Lower lobe of right lung (tissue), 2 donors: Measurements from ENCODE around the gene GTPBP3. TPM values are rescaled to one million over a fixed set of nuclear protein-coding genes. Genes with fewer than 3 reads are reported as not detected.
A peak's percentile ranks its signal among the peaks of the same experiment; 100 is the strongest.

Experiments used
- ATAC-seq, 2 donors: fragments of 200-7000 bp; cut with Tn5 transposase; one replicate each; pipeline ENCODE4 v1.9.1; 2020 to 2022; ENCODE audit warnings: mild to moderate bottlenecking in 2 of 2, moderate library complexity in 2 of 2
- DNase-seq: peaks from one replicate; pipeline ENCODE4 v3.0.0-alpha.2; 2020
- H3K27ac ChIP-seq: fragments of 200-600 bp; one replicate; pipeline ENCODE4 v1.8.0; 2022
- H3K27me3 ChIP-seq: fragments of 200-600 bp; one replicate; pipeline ENCODE4 v1.8.0; 2022; ENCODE audit warnings: low read depth
- H3K36me3 ChIP-seq: fragments of 200-600 bp; one replicate; pipeline ENCODE4 v1.8.0; 2022; ENCODE audit warnings: mild to moderate bottlenecking
- H3K4me1 ChIP-seq: fragments of 200-600 bp; one replicate; pipeline ENCODE4 v1.8.0; 2022
- H3K4me3 ChIP-seq: fragments of 200-600 bp; one replicate; pipeline ENCODE4 v1.8.0; 2022; ENCODE audit warnings: mild to moderate bottlenecking
- H3K9me3 ChIP-seq: fragments of 200-600 bp; one replicate; pipeline ENCODE4 v1.8.0; 2022
- CTCF ChIP-seq: fragments of 200-600 bp; IDR thresholded peaks from one replicate; pipeline ENCODE4 v1.8.0; 2022; ENCODE audit warnings: antibody characterized with exemption, mild to moderate bottlenecking
- intact Hi-C: fragments of 100-400 bp; cut with DNase I; formaldehyde crosslinking; loops from one replicate; pipeline ENCODE4 v1.11.0; 2022
- total RNA-seq: library from RNA; stranded (reverse); fragmentation: NEBNext Ultra II Directional; extraction: Animal tissue kit (Norgen Biotek cat#: 25700); gene quantifications from one replicate; pipeline ENCODE4 v1.2.1, GENCODE V29; 2021
- donor health status: DM: no; HTN: yes; CAD: no; lungs with severe emphysema.

Gene GTPBP3
- total RNA-seq, 1 donor from 2014 or later, result 21.0 TPM

- Histone ChIP-seq H3K4me1 (peaks cover 6% of the 10 kb centered on the region), H3K4me3 (no peak overlapping the region), H3K36me3 (peaks cover 33% of the 10 kb centered on the region), H3K9me3 (no peaks in the 10 kb centered on the region), H3K27ac (no peak overlapping the region), H3K27me3 (peaks cover under 1% of the 10 kb centered on the region)
- DNase-seq, result peak; percentile 70
- intact Hi-C loops, result no loop called here
- no peak for TF ChIP-seq CTCF
- ATAC-seq, result no peak
These were observed 13.4 kb upstream of the GTPBP3 start for GRCh38 chr19:17323964-17324332.

GRCh38 chr19:17324357-17325114, 12.8 kb upstream of the GTPBP3 start:
- Histone ChIP-seq H3K9me3 (no peaks in the 10 kb centered on the region), H3K4me3 (no peak overlapping the region), H3K36me3 (peaks cover 27% of the 10 kb centered on the region), H3K4me1 (peaks cover 12% of the 10 kb centered on the region), H3K27ac (no peak overlapping the region), H3K27me3 (peaks cover 6% of the 10 kb centered on the region)
- ATAC-seq (no peak), DNase-seq (no peak)
- intact Hi-C loops, result no loop called here
- TF ChIP-seq CTCF, result no peak

- peaks cover 9% of the 10 kb centered on the region for H3K27me3 ChIP-seq
- TF ChIP-seq CTCF, result no peak
- H3K9me3 ChIP-seq, result no peaks in the 10 kb centered on the region
- DNase-seq (no peak), ATAC-seq (no peak)
- H3K4me1 ChIP-seq, result peaks cover 14% of the 10 kb centered on the region
- H3K36me3 ChIP-seq, result peaks cover 21% of the 10 kb centered on the region
- no peak overlapping the region for H3K4me3 ChIP-seq
- no peak overlapping the region for H3K27ac ChIP-seq
- intact Hi-C loops, result no loop called here
These were observed 12.2 kb upstream of the GTPBP3 start for GRCh38 chr19:17325133-17325532.

GRCh38 chr19:17325881-17326594, 11.3 kb upstream of the GTPBP3 start:
- intact Hi-C loops, result no loop called here
- Histone ChIP-seq H3K27ac (no peak overlapping the region), H3K27me3 (peaks cover 9% of the 10 kb centered on the region), H3K36me3 (peaks cover 12% of the 10 kb centered on the region), H3K4me3 (no peak overlapping the region), H3K9me3 (no peaks in the 10 kb centered on the region), H3K4me1 (peaks cover 14% of the 10 kb centered on the region)
- DNase-seq (no peak), ATAC-seq (no peak)
- no peak for TF ChIP-seq CTCF

GRCh38 chr19:17326595-17326966, 10.8 kb upstream of the GTPBP3 start:
- DNase-seq (no peak), ATAC-seq (no peak)
- Histone ChIP-seq H3K27ac (no peak overlapping the region), H3K36me3 (peaks cover 8% of the 10 kb centered on the region), H3K9me3 (no peaks in the 10 kb centered on the region), H3K4me1 (peaks cover 14% of the 10 kb centered on the region), H3K27me3 (peaks cover 9% of the 10 kb centered on the region), H3K4me3 (no peak overlapping the region)
- intact Hi-C loops, result no loop called here
- TF ChIP-seq CTCF, result no peak
